Measurements from ENCODE around the gene CCDC17. TPM values are rescaled to one million over a fixed set of nuclear protein-coding genes. Genes with fewer than 3 reads are reported as not detected.
A peak's percentile ranks its signal among the peaks of the same experiment; 100 is the strongest.
"Not testable (repeated sequence)": the region's sequence is repeated elsewhere in the genome, so short reads cannot be mapped to it uniquely, and the experiment has no call there.

The CCDC17 gene
- total RNA-seq, 1 donor from 2014 or later: 3.6 TPM

- Mint-ChIP-seq H3K4me3 (no peak overlapping the region), H3K27me3 (no peaks in the 10 kb centered on the region), H3K36me3 (peaks cover 44% of the 10 kb centered on the region), H3K9me3 (no peaks in the 10 kb centered on the region), H3K4me1 (ENCODE audit: unreplicated experiment) (peaks cover 19% of the 10 kb centered on the region), H3K27ac (no peak overlapping the region)
- no peak for DNase-seq (ENCODE audit: extremely low spot score, unreplicated experiment)
- TF ChIP-seq CTCF (conservative IDR thresholded peaks at IDR 0.05): no peak
Observed at GRCh38 chr1:45604239-45604638, 19.6 kb downstream of the CCDC17 start.

GRCh38 chr1:45596765-45597164 is 27.1 kb downstream of the CCDC17 start:
- not testable (repeated sequence) for DNase-seq (ENCODE audit: extremely low spot score, unreplicated experiment); H3K27me3 Mint-ChIP-seq; H3K4me3 Mint-ChIP-seq; H3K9me3 Mint-ChIP-seq; H3K27ac Mint-ChIP-seq
- Mint-ChIP-seq H3K36me3 (peaks cover 29% of the 10 kb centered on the region), H3K4me1 (ENCODE audit: unreplicated experiment) (peaks cover 19% of the 10 kb centered on the region)

- peaks cover 13% of the 10 kb centered on the region for H3K36me3 Mint-ChIP-seq
Observed at GRCh38 chr1:45594412-45594811, 29.4 kb downstream of the CCDC17 start.

GRCh38 chr1:45589861-45590260 is 34.0 kb downstream of the CCDC17 start:
- peaks cover 3% of the 10 kb centered on the region for H3K4me1 Mint-ChIP-seq (ENCODE audit: unreplicated experiment)
- H3K36me3 Mint-ChIP-seq: peaks cover 4% of the 10 kb centered on the region
- H3K27ac Mint-ChIP-seq: no peak overlapping the region
- no peak for DNase-seq (ENCODE audit: extremely low spot score, unreplicated experiment)
- no peak for TF ChIP-seq CTCF (conservative IDR thresholded peaks at IDR 0.05)
- no peak overlapping the region for H3K4me3 Mint-ChIP-seq
- no peaks in the 10 kb centered on the region for H3K27me3 Mint-ChIP-seq
- no peaks in the 10 kb centered on the region for H3K9me3 Mint-ChIP-seq

More at GRCh38 chr1:45594412-45594811, 29.4 kb downstream of the CCDC17 start:
- H3K4me3 Mint-ChIP-seq: no peak overlapping the region
- no peaks in the 10 kb centered on the region for H3K27me3 Mint-ChIP-seq
- no peak for TF ChIP-seq CTCF (conservative IDR thresholded peaks at IDR 0.05)
- DNase-seq (ENCODE audit: extremely low spot score, unreplicated experiment): no peak
- H3K4me1 Mint-ChIP-seq (ENCODE audit: unreplicated experiment): peaks cover 3% of the 10 kb centered on the region
- no peaks in the 10 kb centered on the region for H3K9me3 Mint-ChIP-seq
- H3K27ac Mint-ChIP-seq: no peak overlapping the region

GRCh38 chr1:45586769-45587168 is 37.1 kb downstream of the CCDC17 start:
- H3K9me3 Mint-ChIP-seq: no peaks in the 10 kb centered on the region
- H3K27me3 Mint-ChIP-seq: no peaks in the 10 kb centered on the region
- H3K4me3 Mint-ChIP-seq: peak overlapping the region; percentile 98
- H3K27ac Mint-ChIP-seq: peak overlapping the region; percentile 18
- TF ChIP-seq CTCF (conservative IDR thresholded peaks at IDR 0.05): no peak
- DNase-seq (ENCODE audit: extremely low spot score, unreplicated experiment): no peak
- H3K4me1 Mint-ChIP-seq (ENCODE audit: unreplicated experiment): peaks cover 7% of the 10 kb centered on the region
- peaks cover 4% of the 10 kb centered on the region for H3K36me3 Mint-ChIP-seq

- Mint-ChIP-seq H3K9me3 (no peaks in the 10 kb centered on the region), H3K27ac (peak overlapping the region; percentile 99), H3K27me3 (no peaks in the 10 kb centered on the region), H3K4me1 (ENCODE audit: unreplicated experiment) (peaks cover 7% of the 10 kb centered on the region), H3K4me3 (peak overlapping the region; percentile 98), H3K36me3 (peaks cover 4% of the 10 kb centered on the region)
- peak; percentile 42 for DNase-seq (ENCODE audit: extremely low spot score, unreplicated experiment)
- TF ChIP-seq CTCF (conservative IDR thresholded peaks at IDR 0.05): no peak
Observed at GRCh38 chr1:45585496-45586075, 38.3 kb downstream of the CCDC17 start.

Data from type B pancreatic cell (in vitro differentiated cells).